ENCODE results near the gene LDAH.

DNA sequence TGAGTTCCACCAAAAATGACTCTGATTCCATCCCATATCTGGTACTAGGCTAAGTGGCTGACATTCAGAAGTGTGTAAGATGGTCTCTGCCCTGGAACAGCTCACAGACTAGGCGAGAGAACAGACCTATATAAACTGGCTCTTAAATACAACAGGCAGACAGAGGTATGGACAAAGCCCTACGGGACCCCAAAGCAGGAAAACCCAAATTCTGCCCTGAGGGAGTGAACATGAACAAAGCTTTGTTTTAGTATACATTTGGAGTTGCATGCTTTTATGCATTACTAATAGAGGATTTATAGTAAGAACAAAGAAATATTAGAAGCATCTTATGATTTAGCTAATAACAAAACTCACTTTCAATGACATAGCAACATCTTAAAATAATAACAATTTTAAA lies 130.8 kb downstream of the LDAH start:
- TF ChIP-seq, protein P1, sequence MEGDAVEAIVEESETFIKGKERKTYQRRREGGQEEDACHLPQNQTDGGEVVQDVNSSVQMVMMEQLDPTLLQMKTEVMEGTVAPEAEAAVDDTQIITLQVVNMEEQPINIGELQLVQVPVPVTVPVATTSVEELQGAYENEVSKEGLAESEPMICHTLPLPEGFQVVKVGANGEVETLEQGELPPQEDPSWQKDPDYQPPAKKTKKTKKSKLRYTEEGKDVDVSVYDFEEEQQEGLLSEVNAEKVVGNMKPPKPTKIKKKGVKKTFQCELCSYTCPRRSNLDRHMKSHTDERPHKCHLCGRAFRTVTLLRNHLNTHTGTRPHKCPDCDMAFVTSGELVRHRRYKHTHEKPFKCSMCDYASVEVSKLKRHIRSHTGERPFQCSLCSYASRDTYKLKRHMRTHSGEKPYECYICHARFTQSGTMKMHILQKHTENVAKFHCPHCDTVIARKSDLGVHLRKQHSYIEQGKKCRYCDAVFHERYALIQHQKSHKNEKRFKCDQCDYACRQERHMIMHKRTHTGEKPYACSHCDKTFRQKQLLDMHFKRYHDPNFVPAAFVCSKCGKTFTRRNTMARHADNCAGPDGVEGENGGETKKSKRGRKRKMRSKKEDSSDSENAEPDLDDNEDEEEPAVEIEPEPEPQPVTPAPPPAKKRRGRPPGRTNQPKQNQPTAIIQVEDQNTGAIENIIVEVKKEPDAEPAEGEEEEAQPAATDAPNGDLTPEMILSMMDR (IDR thresholded peaks at IDR 0.05; ENCODE audit: borderline replicate concordance, extremely low read depth, low read length, poor library complexity, severe bottlenecking), result no peak
- no peak for TF ChIP-seq EZH2 (IDR thresholded peaks at IDR 0.05; ENCODE audit: borderline replicate concordance, low read depth, low read length, severe bottlenecking)

All from DND-41 (cell line).